Measurements from ENCODE around the gene GFI1. TPM values are rescaled to one million over a fixed set of nuclear protein-coding genes. Genes with fewer than 3 reads are reported as not detected.

Gene GFI1
- total RNA-seq, 4 donors from 2014 or later: 0.26 to 2.4 (median 0.95) TPM; not detected in 1

DNA sequence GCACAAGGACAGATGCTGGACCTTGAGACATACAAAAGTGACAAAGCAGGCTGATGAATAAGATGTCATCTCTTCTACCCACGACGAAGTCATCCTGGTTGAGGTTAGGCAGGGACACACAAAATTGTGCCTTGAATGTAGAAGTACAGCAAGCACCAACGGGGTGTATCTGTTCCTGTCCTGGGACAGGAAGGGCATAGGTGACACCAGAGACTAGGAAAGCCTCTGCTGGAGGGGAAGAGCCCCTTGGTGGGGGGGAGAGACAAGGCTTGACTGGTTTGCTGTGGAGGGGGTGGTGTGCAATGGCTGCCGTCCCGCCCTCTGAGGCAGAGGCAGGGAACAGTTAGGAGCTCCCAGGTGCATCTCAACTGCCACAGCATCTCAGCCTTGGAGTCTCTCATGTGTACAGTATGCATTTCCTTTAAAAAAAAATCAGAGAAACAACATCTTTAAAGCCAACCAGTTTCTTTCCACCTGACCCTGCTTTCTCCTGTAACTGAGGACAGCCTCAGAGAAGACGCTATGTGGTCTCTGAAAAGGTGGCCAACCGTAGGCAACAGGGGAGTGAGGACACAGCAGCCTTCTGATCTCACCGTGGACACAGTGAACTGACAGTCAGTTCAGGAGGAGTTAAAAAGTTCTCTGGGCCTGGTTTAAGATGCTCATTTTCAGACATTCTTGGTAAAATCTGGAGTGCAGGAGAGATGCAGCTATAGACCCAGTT is 17.7 kb upstream of the GFI1 start:
- no peaks in the 10 kb centered on the region for H3K9me3 ChIP-seq
- intact Hi-C loops (cut with DNase I; ENCODE audit: low total_unique reads): no loop called here
- TF ChIP-seq CTCF (IDR thresholded peaks at IDR 0.05) (no peak), POLR2A (IDR thresholded peaks at IDR 0.05) (no peak)

GRCh38 chr1:92503926-92504285 is 17.2 kb upstream of the GFI1 start:
- DNase-seq: no peak
- H3K9me3 ChIP-seq: no peaks in the 10 kb centered on the region
- no peak overlapping the region for H3K27ac ChIP-seq
- TF ChIP-seq CTCF (IDR thresholded peaks at IDR 0.05): no peak
- no peak for TF ChIP-seq POLR2A (IDR thresholded peaks at IDR 0.05)
- H3K36me3 ChIP-seq: no peaks in the 10 kb centered on the region
- no peaks in the 10 kb centered on the region for H3K4me1 ChIP-seq
- no peak overlapping the region for H3K4me3 ChIP-seq
- H3K27me3 ChIP-seq: no peaks in the 10 kb centered on the region
- intact Hi-C loops (cut with DNase I; ENCODE audit: low total_unique reads): no loop called here

More for the DNA sequence above, 17.7 kb upstream of the GFI1 start:
- no peak overlapping the region for H3K4me3 ChIP-seq
- H3K27ac ChIP-seq: no peak overlapping the region
- no peaks in the 10 kb centered on the region for H3K36me3 ChIP-seq
- DNase-seq: no peak
- no peaks in the 10 kb centered on the region for H3K4me1 ChIP-seq
- no peaks in the 10 kb centered on the region for H3K27me3 ChIP-seq

GRCh38 chr1:92503043-92503925 is 16.6 kb upstream of the GFI1 start:
- no peaks in the 10 kb centered on the region for H3K27me3 ChIP-seq
- H3K27ac ChIP-seq: no peak overlapping the region
- TF ChIP-seq CTCF (IDR thresholded peaks at IDR 0.05) (no peak), POLR2A (IDR thresholded peaks at IDR 0.05) (no peak)
- no peak overlapping the region for H3K4me3 ChIP-seq
- H3K9me3 ChIP-seq: no peaks in the 10 kb centered on the region
- no peaks in the 10 kb centered on the region for H3K4me1 ChIP-seq
- DNase-seq: no peak
- intact Hi-C loops (cut with DNase I; ENCODE audit: low total_unique reads): no loop called here
- no peaks in the 10 kb centered on the region for H3K36me3 ChIP-seq

GRCh38 chr1:92502247-92502646 is 15.5 kb upstream of the GFI1 start:
- Histone ChIP-seq H3K36me3 (no peaks in the 10 kb centered on the region), H3K27me3 (no peaks in the 10 kb centered on the region), H3K4me1 (no peaks in the 10 kb centered on the region), H3K4me3 (no peak overlapping the region), H3K27ac (no peak overlapping the region), H3K9me3 (no peaks in the 10 kb centered on the region)
- no peak for DNase-seq
- intact Hi-C loops (cut with DNase I; ENCODE audit: low total_unique reads): no loop called here
- no peak for TF ChIP-seq CTCF (IDR thresholded peaks at IDR 0.05)
- no peak for TF ChIP-seq POLR2A (IDR thresholded peaks at IDR 0.05)

- Histone ChIP-seq H3K27me3 (no peaks in the 10 kb centered on the region), H3K27ac (no peak overlapping the region), H3K4me1 (no peaks in the 10 kb centered on the region), H3K36me3 (no peaks in the 10 kb centered on the region), H3K9me3 (no peaks in the 10 kb centered on the region), H3K4me3 (no peak overlapping the region)
- no peak for TF ChIP-seq POLR2A (IDR thresholded peaks at IDR 0.05)
- no peak for TF ChIP-seq CTCF (IDR thresholded peaks at IDR 0.05)
- DNase-seq: no peak
- intact Hi-C loops (cut with DNase I; ENCODE audit: low total_unique reads): no loop called here
Measured at GRCh38 chr1:92500552-92500951, 13.8 kb upstream of the GFI1 start.

All from uterus (tissue), 4 donors.